HL-60/S4 treated with phorbol 12-myristate 13-acetate at 8.2 ng/mL for 4 days and 3 days (cell line): ENCODE results near the gene DENND1A.
"Not testable (repeated sequence)": the region's sequence is repeated elsewhere in the genome, so short reads cannot be mapped to it uniquely, and the experiment has no call there.

Experiments
- in situ Hi-C: fragments of 300-500 bp; cut with MboI; formaldehyde crosslinking; loops from 2 replicates; pipeline ENCODE4 v1.15.0; 2022; ENCODE audit warnings: low sequenced_read_pairs

Gene DENND1A

GRCh38 chr9:123407217-123407851, 522.6 kb downstream of the DENND1A start:
- in situ Hi-C loops = no loop called here

- in situ Hi-C loops = no loop called here
Measured at GRCh38 chr9:123406691-123407216, 523.2 kb downstream of the DENND1A start.

GRCh38 chr9:123406016-123406415, 523.9 kb downstream of the DENND1A start:
- in situ Hi-C loops = no loop called here

- in situ Hi-C loops = no loop called here
Measured at GRCh38 chr9:123402981-123403509, 526.9 kb downstream of the DENND1A start.

DNA sequence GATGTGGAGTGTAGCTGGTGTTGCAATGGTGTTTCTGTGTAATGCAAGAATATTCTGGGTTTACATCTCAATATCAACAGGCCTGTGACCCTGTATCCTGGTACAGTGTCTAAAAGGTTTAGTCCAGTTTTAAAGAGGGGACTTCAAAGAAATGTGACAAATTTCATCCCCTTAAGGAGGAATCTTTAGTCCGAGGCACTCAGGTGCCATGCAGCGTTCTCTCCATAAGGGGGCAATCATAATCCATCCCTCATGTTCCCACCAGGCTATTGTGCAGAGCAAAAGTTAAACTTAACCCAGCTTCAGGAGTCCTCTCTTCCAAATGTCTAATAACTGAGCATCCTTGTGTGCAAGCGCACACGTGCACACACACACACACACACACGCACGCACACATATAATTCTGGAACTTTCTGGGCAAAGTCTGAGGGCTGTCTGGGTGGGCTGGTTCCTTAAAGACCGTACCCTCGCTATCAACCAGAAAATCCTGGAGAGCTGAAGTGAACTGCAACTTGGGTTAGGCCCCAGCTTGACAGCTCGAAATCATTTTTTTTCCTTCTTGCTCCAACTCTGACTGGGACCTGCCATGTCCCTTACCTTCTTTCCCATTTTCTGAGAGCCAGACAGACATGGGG, 527.9 kb downstream of the DENND1A start:
- in situ Hi-C loops = no loop called here

- in situ Hi-C loops = no loop called here
Measured at GRCh38 chr9:123400926-123401503, 528.9 kb downstream of the DENND1A start.

GRCh38 chr9:123399803-123400378, 530.0 kb downstream of the DENND1A start:
- in situ Hi-C loops = no loop called here

DNA sequence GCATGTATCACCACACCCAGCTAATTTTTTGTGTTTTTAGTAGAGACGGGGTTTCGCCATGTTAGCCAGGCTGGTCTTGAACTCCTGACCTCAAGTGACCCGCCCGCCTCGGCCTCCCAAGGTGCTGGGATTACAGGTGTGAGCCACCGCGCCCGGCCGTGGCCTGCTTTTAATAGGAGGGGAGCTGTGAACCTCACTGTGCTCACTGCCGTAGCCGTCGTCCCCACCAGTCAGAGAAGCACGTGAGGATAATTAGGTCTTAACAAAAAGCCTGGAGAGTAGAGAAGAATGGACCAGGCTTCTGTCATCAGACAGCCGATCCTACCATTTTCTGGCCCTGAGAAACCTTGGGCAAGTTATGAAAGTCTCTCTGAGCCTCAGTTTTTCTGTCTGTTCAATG, 531.0 kb downstream of the DENND1A start:
- in situ Hi-C loops = not testable (repeated sequence)

GRCh38 chr9:123397975-123398374, 532.0 kb downstream of the DENND1A start:
- in situ Hi-C loops = no loop called here

- in situ Hi-C loops = no loop called here
Measured at GRCh38 chr9:123395689-123396511, 534.0 kb downstream of the DENND1A start.

DNA sequence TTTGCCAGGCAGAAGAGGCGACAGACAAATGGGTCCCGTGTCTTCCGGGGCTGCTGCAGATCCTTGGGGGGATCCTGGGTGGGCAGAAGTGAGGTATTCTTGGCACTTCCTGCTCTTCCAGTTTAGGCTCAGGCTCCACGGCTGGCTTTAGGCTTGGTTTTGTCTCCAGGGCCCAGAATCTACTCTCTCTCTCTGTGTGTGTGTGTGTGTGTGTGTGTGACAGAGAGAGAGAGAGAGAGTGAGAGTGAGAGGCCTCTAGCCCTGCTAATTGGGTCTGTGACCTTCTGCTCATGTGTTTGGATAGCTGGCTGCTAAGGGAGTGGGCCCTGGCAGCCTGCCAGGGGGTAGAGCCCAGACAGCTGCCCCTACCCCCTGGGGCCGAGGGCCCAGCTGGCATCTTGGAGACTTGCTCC, 534.6 kb downstream of the DENND1A start:
- in situ Hi-C loops = no loop called here

- in situ Hi-C loops = no loop called here
Measured at GRCh38 chr9:123394291-123395235, 535.4 kb downstream of the DENND1A start.

- in situ Hi-C loops = no loop called here
Measured at GRCh38 chr9:123392802-123393201, 537.1 kb downstream of the DENND1A start.

DNA sequence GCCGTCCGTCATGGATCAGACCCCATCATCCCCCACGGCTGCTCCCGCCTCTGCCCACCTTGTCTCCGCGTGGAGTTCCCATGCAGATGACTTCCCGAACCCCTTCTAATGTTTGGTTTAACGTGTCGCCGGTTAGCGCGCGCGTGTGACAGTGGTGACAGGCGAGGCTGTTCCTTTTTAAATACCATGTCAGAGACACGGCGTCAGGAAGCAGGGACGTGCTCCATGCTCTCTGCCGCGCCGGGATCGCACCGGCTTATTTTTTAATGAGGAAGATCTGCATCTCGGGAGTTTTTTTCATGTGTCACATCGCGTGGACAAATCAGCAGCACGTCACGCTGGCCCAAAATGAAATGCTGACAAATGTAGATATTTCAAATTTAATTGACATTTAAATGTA, 538.0 kb downstream of the DENND1A start:
- in situ Hi-C loops = no loop called here

DNA sequence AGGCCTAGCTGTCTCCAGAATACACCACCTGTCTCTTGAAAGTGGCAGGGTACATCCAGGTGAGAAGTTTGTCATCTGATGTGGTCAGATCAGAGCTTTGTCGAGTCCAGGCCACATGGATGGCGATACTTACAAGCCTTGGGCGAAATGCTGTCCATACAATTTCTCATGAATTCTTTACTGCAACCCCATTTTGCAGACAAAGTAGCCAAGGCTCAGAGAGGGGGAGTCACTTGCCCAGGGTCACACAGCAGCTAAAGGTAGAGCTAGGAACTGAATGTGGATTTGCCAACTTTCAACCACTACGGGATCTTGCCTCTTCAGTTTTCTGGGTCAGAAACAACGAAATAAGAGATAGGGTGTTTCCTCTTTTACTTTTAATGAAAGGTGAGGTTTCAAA, 538.7 kb downstream of the DENND1A start:
- in situ Hi-C loops = no loop called here

GRCh38 chr9:123390337-123391135, 539.4 kb downstream of the DENND1A start:
- in situ Hi-C loops = no loop called here

DNA sequence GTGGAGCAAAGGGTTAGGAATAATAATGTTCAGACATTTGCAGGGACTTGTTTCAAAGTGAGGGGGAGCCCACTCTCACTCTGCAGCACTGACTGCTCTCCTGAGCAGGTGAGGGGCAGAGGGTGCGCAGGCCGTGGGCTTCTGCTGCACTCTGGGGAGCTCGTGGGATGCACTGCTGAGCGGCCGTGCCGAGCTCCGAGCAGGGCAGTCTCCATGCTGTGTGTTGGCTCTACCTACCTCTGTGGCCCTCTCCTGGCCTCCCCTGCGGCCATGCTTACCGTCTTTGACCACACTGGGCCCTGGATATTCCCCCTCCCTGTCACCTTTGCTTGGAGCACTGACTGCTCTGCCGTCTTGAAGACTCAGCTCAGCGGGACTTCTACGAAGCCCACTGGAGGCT, 540.2 kb downstream of the DENND1A start:
- in situ Hi-C loops = no loop called here

DNA sequence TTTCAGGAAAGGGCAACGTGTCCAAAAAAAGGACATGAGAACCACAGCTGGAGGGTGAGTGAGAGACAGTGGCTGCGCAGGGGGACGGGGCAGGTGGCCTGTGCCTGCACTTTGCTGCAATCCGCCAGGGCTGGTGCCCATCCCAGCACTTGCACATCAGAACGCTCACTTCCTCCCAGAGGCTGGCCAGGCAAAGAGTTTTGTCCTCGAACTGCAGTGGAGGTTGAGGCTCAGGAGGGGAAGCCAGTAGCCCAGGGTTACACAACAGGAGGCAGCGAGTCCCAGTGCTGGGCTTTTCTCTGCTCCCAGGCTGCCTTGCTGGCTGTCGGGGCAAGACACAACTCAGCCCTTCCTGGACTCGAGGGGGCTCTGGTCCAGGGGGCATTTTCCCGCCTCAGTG, 540.9 kb downstream of the DENND1A start:
- in situ Hi-C loops = no loop called here

DNA sequence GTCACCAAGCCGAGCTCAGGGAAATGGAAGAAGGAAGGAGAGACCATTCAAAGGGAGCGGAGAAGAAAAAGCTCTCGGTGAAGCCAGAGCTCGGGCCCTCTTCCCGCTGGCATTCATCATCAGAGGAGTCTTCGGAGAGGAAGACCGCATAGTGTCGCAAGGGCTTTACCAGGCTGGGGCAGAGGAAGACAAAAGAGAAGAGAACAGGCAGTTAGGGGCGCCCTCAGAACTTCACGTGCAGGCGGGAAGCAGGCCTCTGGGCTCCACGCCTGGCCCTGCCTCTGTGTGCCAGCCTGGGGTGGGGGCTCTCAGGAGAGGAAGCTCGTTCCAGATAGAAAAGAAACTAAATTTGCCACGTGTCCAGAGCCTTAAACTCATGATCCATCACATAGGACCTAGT, 542.2 kb downstream of the DENND1A start:
- in situ Hi-C loops = no loop called here
